Neural cell (in vitro differentiated cells): ENCODE measurements around the gene WBP4.

Source experiments
- EP300 ChIP-seq: fragments of 450-650 bp; conservative IDR thresholded peaks from 2 replicates; pipeline ENCODE4 v1.6.1; 2014; ENCODE audit warnings: antibody characterized with exemption, mild to moderate bottlenecking, moderate library complexity; ENCODE audit not compliant: poor library complexity, severe bottlenecking
- EZH2 ChIP-seq: fragments of 200-600, 300-800 bp; shearing (Covaris generic), sonication (generic); IDR thresholded peaks from 2 replicates; pipeline ENCODE4 v1.6.1; 2014; ENCODE audit warnings: antibody characterized with exemption, low read length, borderline replicate concordance, mild to moderate bottlenecking; ENCODE audit not compliant: insufficient read depth, poor library complexity, severe bottlenecking
- MXI1 ChIP-seq: fragments of 450-650 bp; conservative IDR thresholded peaks from 2 replicates; pipeline ENCODE4 v1.6.1; 2014; ENCODE audit warnings: antibody characterized with exemption, mild to moderate bottlenecking; ENCODE audit not compliant: poor library complexity, severe bottlenecking
- POLR2AphosphoS5 ChIP-seq: IDR thresholded peaks from 2 replicates; pipeline ENCODE4 v1.6.1; 2012
- RAD21 ChIP-seq: fragments of 450-650 bp; conservative IDR thresholded peaks from 2 replicates; pipeline ENCODE4 v1.6.1; 2014; ENCODE audit warnings: antibody characterized with exemption, mild to moderate bottlenecking, moderate library complexity
- SMC3 ChIP-seq: fragments of 450-650 bp; conservative IDR thresholded peaks from 2 replicates; pipeline ENCODE4 v1.6.1; 2014; ENCODE audit warnings: antibody characterized with exemption, mild to moderate bottlenecking, moderate library complexity; ENCODE audit not compliant: poor library complexity
- TAF1 ChIP-seq: IDR thresholded peaks from 2 replicates; pipeline ENCODE4 v1.6.1; 2012; ENCODE audit warnings: low read depth
- TF ChIP-seq, protein P1 (sequence below): fragments of 450-650 bp; IDR thresholded peaks from 2 replicates; pipeline ENCODE4 v1.5.1; 2014; ENCODE audit warnings: antibody characterized with exemption, mild to moderate bottlenecking, moderate library complexity; ENCODE audit not compliant: poor library complexity, severe bottlenecking
- TF ChIP-seq, protein P2 (sequence below): IDR thresholded peaks from 2 replicates; pipeline ENCODE4 v1.6.1; 2012; ENCODE audit warnings: borderline replicate concordance

GRCh38 chr13:41085961-41086585 is 24.8 kb downstream of the WBP4 start:
- TF ChIP-seq SMC3 (no peak), POLR2AphosphoS5 (no peak), EP300 (no peak), EZH2 (no peak), RAD21 (no peak), MXI1 (no peak), TAF1 (no peak)
- TF ChIP-seq, protein P1, sequence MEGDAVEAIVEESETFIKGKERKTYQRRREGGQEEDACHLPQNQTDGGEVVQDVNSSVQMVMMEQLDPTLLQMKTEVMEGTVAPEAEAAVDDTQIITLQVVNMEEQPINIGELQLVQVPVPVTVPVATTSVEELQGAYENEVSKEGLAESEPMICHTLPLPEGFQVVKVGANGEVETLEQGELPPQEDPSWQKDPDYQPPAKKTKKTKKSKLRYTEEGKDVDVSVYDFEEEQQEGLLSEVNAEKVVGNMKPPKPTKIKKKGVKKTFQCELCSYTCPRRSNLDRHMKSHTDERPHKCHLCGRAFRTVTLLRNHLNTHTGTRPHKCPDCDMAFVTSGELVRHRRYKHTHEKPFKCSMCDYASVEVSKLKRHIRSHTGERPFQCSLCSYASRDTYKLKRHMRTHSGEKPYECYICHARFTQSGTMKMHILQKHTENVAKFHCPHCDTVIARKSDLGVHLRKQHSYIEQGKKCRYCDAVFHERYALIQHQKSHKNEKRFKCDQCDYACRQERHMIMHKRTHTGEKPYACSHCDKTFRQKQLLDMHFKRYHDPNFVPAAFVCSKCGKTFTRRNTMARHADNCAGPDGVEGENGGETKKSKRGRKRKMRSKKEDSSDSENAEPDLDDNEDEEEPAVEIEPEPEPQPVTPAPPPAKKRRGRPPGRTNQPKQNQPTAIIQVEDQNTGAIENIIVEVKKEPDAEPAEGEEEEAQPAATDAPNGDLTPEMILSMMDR: no peak
- TF ChIP-seq, protein P2, sequence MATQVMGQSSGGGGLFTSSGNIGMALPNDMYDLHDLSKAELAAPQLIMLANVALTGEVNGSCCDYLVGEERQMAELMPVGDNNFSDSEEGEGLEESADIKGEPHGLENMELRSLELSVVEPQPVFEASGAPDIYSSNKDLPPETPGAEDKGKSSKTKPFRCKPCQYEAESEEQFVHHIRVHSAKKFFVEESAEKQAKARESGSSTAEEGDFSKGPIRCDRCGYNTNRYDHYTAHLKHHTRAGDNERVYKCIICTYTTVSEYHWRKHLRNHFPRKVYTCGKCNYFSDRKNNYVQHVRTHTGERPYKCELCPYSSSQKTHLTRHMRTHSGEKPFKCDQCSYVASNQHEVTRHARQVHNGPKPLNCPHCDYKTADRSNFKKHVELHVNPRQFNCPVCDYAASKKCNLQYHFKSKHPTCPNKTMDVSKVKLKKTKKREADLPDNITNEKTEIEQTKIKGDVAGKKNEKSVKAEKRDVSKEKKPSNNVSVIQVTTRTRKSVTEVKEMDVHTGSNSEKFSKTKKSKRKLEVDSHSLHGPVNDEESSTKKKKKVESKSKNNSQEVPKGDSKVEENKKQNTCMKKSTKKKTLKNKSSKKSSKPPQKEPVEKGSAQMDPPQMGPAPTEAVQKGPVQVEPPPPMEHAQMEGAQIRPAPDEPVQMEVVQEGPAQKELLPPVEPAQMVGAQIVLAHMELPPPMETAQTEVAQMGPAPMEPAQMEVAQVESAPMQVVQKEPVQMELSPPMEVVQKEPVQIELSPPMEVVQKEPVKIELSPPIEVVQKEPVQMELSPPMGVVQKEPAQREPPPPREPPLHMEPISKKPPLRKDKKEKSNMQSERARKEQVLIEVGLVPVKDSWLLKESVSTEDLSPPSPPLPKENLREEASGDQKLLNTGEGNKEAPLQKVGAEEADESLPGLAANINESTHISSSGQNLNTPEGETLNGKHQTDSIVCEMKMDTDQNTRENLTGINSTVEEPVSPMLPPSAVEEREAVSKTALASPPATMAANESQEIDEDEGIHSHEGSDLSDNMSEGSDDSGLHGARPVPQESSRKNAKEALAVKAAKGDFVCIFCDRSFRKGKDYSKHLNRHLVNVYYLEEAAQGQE: no peak
